Esophagus squamous epithelium (tissue), 4 donors: Measurements from ENCODE around the gene TMUB1.
"Not testable (repeated sequence)": the region's sequence is repeated elsewhere in the genome, so short reads cannot be mapped to it uniquely, and the experiment has no call there.

ENCODE experiments used
- CTCF ChIP-seq, 6 experiments: fragments of 450-650 bp in 4 of 6; fragments of 200-600 bp in 2 of 6; sonication (generic) in 2 of 6; IDR thresholded peaks; one replicate each; pipeline ENCODE4 v1.5.1; 2016 to 2019; ENCODE audit warnings: antibody characterized with exemption in 6 of 6, mild to moderate bottlenecking in 4 of 6, moderate library complexity in 4 of 6
- POLR2A ChIP-seq, 4 donors: fragments of 450-650 bp; IDR thresholded peaks; one replicate each; pipeline ENCODE4 v1.6.1; 2017; ENCODE audit warnings: antibody characterized with exemption in 4 of 4, mild to moderate bottlenecking in 4 of 4, moderate library complexity in 3 of 4

- TF ChIP-seq CTCF, POLR2A (IDR thresholded peaks at IDR 0.05): not testable (repeated sequence)
Measured at GRCh38 chr7:151043449-151043848, 39.8 kb downstream of the TMUB1 start.
